GM04503 (cell line): ENCODE measurements around the gene AGPAT4.
A peak's percentile ranks its signal among the peaks of the same experiment; 100 is the strongest.

Experiments used
- DNase-seq: peaks from one replicate; pipeline ENCODE4 v3.0.0-alpha.2; 2012; ENCODE audit warnings: low read depth

Gene AGPAT4

DNA sequence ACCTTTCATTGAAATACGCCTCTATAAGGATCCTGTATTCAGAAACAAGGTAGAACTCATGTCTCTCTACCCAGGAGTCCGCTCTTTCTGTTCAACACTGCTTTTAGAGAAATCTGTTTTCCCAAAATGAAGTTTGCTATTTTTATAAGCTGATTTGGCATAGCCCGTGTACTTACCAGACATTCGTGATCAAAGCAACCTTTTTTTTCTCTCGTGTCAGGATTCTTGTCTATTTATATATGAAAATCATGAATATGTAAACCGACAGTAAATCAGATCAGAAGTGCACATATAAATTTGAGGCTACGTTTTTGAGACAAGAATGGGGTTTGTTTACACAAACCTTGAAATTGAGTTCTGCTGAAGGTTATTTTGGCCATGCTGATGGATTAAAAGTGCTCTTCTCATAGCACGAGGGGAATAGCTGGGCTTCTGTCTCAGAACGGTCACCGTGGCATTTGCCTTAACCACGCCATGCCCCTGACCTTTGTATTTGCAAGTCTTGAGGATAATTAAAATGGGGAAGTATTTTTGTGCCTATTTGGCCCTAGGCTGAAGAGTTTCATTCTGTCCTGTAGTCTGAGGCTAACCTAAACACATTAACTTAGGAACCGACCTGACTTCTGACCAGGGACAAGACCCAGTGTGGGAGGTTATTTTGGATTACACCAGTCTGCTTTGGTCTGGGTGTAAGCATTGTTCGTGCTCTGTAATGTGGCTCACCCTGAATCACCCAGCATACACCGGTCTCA lies 163.7 kb downstream of the AGPAT4 start:
- no peak for DNase-seq

DNA sequence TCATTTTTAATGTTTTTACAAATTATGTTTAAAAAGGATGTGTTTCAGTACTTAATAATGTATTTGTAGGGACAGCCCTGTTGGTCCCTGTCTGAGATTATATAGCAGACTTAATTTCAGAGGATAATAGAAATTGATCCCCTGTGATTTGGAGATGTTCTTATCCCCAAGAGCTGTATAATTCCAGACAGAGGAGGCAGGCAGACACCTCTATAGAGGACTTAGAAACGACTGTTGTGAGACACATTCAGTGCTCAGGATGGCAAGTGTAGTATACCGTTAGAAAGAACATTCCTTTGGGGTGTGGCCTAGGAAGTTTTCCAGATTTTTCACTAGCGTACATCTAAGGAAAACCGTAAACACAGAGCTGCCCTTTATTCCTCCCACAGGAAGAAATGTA lies 164.5 kb downstream of the AGPAT4 start:
- DNase-seq = no peak

DNA sequence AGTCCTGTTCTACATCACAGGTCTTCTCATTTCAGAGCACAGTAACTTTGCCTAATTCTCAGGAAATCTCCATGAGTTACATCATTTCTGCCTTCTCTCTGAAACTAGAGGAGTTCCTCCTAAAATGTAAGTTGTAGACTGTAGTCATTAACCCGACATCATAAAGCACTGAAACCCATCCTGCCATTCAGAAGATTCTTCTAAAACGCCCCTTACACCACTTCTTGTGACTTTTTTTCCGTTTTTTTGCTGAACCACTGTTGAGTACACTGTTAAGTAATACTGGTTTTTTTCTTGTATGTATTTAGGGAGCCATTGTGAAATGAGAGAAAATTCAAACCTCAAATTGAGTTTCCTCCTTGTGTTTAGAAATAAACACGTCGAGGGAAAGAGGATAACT lies 164.9 kb downstream of the AGPAT4 start:
- DNase-seq = no peak

DNA sequence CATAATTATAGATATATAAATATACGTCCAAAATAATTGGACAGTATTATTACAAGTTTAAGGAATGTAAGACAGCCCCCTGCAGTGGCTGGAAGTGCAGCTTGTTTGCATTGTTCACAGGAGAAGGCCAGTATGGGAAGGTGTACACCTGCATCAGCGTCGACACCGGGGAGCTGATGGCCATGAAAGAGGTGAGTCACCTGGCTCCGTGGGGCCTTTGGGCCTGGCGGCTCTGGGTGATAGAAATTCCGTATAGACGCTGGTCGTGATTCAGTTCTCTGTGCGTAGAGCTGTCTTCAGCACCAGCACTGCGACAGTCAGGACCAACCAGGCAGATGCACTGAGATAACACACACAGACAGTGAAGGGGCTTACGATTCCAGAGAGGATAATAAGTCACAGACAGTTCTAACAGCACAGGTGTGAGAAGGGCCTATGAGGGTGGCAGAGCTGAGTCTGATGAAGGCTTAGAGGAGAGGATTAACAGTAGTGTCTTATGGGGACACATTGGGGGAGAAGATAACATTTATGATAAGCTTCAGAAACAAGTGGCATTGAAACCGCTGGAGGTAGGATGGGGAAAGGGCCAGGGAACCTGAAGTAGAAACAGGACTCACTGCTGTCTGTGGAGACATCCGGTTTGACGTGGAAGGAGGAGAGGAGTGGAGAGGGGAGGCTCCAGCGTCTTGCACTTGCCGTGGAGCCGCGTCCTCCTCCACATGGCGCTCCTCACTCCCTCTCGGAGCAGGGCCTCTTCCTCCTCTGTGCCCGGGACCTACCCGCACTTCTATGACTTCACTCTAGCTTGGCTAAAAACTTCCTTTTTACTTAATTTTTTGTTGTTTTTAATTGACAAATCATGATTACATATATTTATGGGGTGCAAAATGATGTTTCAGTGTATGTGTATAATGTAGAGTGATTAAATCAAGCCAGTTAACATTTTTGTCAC lies 165.8 kb downstream of the AGPAT4 start:
- DNase-seq = no peak

DNA sequence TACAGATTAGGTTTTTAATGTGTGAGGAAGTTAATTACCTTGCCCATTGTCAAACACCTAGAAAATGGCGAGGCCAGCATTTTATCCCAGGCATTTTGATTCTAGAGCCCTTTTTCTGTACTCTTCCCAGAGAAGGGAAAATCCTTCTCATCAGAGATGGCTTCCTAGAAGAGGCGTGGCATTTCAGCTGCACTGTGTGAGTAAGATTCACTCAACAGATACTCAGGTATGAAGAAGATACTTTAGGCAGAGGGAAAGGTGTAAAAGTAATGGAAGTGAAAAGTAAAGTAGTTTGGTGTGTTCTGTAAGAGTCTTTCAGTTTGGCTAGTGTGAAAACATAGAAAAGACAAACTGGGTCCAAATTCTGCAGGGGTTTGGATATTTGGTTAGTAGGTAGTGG lies 168.5 kb downstream of the AGPAT4 start:
- no peak for DNase-seq

DNA sequence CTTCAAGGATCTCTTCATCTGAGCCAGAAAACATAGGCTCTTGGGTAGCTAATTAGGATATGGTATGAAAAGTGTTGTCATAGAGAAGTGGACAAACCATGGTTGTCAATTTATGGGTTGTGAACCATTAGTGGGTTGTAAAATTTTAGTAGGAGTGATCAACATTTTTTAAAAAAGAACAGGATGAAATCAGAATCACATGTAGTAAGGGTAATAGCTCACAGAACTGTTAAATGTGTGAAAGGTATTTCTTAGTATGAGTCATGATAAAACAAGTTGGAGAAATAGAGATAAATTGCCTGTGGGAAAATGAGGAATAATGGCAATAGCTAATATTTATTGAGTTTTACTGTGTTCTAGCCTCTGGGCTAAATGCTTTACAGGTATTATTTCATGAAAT lies 168.9 kb downstream of the AGPAT4 start:
- DNase-seq = peak; percentile 55

DNA sequence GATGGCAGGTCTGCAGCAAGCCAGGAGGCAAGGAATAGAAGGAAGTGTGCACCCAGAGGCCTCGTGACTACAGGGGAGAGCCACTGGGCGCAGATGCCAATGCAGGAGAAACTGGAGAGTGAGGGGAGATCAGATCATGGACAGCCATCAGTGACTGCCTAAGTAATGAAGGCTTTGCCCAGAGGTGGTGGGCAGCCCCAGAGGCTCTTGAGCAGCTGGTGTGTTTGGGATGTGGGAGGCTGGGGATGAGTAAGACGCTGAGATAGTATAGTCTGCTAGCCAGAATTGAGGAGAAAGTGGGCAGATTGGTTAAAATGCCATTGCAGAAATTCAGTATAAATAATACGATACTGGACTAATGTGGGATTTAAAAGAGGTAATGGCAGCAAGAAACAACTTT lies 170.4 kb downstream of the AGPAT4 start:
- DNase-seq = no peak

DNA sequence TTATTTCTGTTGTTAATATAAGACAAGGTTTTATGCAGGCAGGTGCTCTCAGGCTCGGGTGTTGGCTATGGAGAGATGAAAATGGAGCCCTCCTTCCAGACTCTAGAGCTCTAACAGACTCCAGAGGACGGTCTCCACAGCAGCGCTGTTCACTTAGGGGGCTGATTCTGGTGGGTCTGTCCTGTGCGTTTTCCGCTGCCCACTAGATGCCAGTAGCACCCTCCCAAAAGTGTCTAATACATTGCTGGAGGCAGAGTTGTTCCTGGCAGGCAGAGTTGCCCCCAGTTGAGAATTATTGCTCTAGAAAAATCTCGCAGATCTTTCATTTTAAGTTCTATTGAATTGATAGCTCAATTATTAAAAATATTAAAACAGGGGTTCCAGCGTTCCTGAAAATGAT lies 172.3 kb downstream of the AGPAT4 start:
- no peak for DNase-seq

DNA sequence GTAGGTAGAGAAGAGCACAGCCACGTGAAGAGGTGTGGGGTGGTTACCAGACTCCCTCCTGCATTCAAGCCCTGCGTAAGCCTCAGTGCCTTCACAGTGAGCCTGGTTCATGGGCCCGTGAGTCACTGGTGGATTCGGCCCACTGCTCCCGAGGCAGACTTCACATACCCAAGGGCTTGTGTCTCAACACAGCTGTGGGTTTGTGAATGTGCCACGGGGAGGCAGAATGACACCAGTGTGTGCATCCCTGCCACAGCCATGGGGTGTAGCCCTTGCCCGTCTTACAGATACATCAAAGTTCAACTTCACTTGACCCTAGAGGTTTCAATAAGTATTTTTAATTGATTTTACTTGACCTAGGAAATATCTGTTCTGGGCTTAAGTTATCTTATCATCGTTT lies 173.8 kb downstream of the AGPAT4 start:
- DNase-seq = no peak

DNA sequence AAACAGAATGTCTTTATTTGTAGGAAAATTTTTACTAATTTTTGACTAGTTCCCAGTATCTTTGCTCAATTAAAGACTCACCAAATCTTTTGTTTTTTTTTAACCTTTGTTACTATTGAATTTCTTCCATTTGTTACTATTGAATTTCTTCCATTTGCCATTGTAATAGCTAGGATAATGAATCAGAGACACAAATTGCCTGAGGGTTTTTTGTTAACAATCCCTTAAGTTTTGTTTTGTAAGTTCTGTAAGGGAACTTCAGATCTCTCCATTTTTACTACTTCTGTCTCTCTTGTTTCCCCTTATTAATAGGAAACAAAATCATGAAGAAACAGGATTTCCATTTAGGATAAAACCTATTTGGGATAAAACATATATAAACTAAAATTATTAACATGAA lies 177.9 kb downstream of the AGPAT4 start:
- no peak for DNase-seq

DNA sequence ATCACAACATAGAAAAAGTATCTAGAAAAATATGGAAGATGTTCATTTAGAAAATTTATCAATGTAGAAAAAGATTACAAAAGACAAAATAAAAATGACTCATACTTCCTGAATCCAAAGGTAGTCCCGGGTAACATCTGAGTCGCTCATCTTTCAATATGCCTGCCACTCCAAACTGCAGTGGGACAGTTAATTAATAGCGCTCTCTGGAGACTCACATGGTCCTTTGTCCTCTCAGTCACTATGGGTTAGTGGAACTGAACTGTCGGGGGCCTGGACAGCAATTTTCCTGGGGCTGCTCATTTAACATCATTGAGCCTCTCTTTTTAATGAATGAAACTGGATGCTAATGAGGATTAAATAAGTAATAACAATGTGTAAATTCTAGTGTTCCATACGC lies 178.9 kb downstream of the AGPAT4 start:
- no peak for DNase-seq

DNA sequence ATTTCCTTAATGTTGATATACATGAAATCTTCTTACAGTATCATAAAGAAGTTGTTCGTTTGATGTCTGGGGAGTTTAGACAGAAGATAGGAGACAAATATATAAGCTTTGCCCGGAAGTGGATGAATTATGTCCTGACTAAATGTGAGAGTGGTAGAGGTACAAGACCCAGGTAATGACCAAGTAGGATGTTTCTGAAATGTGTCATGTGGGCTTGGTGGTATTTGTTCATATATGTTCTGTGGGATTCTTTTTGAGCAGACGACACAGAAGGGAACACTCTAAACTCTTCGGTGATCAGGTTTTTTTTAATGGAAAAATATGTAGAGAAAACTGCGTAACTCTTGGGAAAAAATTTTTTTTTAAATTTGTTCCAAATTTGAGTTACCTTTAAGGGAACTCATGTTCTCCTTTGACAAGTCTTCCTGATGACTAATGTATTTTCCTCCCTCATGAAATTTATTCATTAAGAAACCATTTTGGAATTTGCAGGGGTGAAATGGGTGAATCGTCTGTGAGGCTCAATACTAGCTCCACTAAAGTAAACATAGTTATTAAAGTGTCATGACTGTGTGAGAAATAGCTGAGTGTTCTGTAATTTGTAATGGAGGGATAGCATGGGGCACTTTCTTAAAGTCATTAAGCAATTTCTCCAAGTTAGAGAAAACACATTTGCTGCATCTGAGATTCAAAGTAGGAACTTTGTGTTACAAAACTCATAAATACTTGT lies 181.7 kb downstream of the AGPAT4 start:
- DNase-seq = peak; percentile 70

DNA sequence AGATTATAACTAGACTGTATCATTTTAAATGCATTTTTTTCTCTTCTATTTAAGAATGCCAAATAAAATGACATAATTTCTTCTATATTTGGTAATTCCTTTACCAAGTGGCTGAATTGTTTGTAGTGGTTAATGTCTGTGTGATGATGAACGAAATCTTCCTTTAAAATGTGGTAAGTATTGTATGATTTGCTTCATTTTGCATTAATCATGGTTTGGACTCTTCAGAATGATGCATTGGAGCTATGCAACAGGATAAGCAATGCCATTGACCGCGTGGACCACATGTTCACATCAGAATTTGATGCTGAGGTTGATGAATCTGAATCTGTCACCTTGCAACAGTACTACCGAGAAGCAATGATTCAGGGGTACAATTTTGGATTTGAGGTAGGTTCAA lies 182.7 kb downstream of the AGPAT4 start:
- no peak for DNase-seq

DNA sequence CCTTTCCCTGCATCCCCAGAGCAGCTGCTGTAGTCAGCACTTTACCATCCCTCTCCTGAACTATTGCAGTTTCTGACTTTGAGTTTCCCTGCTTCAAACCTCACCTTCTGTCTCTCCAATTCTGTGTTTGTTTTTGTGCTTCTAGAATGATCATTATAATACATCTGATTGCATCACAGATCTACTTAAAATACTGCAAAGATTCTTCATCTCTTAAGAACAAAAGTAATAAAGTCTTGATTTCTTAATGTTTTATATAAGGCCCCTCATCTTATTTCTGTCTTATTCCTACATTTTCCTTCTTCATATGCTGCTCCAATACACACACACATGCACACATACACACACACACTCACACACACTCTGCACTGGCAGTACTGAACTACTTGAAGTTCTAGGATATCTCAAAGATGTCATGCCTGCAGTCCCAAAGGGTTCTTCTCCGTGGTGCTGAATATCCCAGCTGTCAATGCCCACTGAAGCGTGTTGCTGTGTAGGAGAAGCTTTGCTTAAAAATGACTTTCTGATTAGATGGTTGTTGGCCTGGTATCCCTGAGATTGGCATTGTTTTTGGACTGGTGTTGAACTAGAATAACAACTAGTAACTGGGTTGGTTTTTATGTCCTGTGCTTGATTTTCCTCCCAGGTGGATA lies 185.1 kb downstream of the AGPAT4 start:
- no peak for DNase-seq

DNA sequence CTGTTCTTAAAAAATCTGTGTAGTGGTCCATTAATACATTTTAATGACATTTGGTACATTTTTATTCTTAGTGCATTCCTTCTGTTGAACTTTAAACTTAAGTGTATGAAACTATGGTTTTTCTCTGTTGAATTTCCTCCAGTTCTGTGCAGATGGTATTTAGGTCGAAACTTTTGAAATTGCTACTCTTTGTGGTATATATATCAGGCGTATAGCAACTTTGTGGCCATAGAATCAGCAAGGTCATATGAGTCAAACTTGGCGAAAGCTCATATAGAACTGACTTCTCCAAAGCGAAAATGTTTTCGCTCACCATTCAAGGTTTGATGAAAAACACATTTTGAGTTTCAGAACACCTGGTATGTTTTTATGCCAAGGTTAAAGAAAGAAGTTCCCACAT lies 188.6 kb downstream of the AGPAT4 start:
- no peak for DNase-seq

DNA sequence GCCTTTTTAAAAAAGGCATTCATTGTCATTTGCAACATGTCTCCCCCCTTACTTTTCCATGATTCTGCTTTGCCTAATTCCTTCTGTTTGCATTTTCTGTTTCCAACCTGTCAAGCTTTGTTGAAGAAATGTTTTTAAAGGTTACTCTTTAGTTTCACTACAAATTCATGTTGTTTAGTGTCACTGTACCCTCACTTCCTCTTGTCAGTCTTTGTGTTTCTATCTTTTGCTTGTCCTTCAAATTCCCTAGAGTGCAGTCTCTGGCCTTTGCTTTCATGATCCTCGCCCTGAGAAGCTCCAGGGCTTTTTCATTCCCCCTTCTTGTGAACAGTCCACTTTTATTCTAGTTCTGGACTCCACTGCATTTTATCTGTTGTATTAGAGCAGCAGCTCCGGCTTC lies 191.6 kb downstream of the AGPAT4 start:
- no peak for DNase-seq

DNA sequence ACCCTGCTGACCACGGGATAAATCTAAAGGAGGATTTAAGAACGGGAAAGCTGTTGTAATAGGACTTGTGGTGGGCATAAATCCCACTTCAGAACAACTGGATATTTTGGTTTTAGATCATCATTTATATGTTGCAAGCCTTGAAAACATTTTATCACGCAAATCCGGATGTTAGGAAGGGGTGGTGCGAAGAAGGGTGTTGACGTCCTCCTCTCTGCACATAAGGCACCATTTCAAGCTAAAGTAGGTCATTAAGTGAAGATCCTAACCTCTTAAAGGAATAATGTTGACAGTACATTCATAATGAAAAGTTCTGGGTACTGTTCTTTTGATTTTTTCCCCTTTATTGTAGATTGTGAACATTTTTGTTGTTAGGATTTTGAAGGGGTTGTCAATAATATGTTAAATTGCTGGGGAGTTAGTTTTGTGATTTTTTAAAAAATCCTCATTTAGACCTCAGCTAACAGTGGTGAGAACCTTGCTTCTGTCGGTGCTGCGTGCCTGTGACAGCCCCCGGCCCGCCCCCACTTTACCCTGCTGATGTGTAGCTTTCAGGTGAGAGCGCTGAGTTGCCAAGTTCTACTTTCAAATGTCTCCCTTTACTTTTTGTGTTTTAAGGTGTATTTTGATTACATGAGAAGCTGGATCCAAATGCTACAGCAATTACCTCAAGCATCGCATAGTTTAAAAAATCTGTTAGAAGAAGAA lies 193.4 kb downstream of the AGPAT4 start:
- no peak for DNase-seq
